IPS DF 19.7 (cell line): Measurements from ENCODE around the gene CACNA1C.
"Not testable (repeated sequence)": the region's sequence is repeated elsewhere in the genome, so short reads cannot be mapped to it uniquely, and the experiment has no call there.

Experiments used
- DNase-seq: peaks from one replicate; pipeline ENCODE4 v3.0.0-alpha.2; 2013; ENCODE audit warnings: low read depth, low spot score

Gene CACNA1C

DNA sequence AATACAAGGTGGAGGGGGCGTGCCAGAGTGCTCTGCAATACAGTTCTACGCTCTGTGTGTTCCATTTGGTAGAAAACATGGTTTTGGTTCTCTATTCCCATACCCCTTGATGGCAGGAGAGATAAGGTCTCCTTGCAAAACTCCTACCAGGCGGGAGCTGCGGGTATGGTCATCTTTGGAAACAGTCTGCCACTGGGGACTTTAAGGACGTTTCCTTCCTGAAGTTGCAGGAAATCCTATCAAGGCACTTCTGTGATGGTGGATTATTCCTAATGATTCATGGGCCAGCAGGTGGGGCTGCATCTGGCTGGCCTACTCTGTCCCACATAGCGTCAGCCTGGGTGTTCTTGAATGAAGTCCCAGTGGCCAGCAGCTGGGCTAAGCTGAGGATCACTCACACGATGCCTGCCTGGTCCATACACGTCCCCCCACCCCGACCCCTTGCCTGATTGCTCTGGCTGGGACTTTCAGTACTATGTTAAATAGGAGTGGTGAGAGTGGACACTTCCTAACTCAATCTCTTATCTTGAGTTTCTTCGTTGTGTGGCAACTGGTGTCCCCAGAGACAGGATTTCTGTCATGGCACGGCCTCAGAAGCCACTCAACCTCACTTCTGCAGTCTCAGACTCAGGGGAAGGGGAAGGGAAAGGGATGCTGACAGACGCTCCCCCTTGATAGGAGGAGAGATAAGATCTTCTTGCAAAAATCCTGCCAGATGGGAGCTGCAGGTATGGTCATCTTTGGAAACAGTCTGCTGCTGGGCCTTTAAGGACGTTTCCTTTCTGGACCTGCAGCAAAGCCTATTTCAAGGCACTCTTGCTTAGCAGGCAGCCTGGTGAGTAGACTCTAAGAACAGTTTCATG lies 680.9 kb downstream of the CACNA1C start:
- DNase-seq: no peak

DNA sequence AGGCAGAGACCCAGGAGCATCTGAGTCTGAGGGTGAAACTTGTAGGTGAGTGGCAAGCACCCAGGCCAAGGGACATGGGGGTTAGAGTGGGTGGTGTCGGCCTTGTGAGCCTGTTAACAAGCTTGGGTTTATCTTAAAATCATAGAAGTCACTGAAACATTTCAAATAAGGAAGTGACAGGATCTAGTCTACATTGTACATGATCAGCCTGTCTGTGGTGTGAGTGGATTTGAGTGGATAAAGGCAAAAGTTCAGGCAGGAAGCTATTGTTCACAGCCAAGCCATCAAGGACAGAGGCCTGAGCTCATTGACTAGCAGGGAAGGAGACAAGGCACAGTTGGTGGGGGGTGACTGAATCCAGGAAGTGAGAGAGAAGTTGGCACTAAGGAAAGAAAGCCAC lies 682.6 kb downstream of the CACNA1C start:
- DNase-seq: no peak

DNA sequence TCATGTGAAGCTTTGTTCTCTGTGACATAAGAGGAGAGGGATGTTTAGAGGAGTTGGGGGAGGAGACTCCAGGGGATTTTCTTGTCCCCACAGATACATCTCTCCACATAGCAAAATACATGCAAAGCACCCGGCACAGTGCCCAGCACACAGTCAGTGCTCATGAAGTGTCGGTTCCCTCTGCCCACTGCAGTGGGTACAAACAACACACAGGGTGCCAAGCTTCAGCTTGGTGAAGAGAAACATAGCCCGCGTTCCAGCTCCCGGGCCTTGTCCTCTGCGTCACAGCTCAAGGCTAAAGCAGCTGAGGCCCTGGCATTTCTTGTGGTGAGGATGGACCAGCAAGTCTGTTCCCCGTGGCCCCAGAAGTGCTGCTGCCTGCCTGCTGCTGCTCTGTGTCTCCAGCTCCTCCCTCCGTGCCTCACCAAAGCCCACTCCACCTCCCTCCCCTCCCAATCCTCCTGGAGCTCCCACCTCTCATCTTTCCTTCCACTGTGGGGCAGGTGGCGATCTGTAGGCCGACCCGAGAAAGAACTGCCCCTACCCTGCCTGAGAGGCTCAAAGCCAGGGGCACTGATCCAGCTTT lies 685.0 kb downstream of the CACNA1C start:
- no peak for DNase-seq

DNA sequence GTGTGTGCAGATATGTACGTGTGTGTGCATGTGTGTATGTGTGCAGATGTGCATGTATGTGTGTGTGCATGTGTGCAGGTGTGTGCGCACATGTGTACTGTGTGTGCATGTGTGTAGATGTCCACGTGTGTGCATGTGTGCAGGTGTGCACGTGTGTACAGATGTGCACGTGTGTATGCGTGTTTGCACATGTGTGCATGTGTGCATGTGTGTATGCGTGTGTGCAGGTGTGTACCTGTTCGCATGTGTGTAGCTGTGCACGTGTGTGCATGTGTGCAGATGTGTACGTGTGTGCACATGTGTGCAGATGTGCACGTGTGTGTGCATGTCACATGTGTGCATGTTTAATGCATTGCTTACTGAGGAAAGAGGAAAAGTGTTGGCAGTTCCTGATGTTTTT lies 686.3 kb downstream of the CACNA1C start:
- no peak for DNase-seq

DNA sequence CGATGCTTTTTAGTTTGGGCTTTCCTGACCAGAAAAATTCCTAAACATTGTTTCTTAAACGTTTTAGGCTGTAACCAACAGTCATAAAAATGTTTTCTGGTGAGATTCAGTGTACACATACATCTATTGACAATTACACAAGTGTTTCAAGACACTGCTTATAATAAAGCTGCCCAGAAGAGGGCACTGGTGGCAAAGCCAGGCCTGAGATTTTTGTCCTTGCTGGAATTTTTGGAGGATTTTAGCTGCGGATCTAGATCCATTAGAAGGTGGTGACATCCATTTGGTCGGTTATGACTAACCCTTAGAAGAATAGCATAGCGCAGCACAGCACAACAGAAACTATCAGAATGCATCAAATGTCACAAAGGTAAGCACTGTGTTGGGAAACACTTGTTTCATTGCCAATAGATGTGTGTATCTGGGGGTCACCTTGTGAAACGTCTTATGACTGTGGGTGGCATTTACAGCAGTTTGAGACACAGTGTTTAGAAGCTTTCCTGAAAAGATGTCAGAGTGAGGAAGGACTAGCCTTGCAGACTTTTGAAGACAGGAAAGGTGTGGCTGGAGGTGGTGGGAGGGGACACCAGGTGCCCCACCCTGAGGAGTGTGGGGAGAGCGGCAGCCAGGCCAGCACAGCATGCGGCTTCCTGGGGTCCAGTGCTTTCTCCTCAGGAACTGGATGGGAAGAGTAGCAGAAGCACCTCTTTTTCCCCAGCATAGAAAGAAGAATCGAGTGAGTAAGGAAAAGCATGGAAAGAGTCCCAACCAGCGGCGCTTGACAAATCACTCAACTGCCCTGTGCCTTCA lies 687.2 kb downstream of the CACNA1C start:
- no peak for DNase-seq

DNA sequence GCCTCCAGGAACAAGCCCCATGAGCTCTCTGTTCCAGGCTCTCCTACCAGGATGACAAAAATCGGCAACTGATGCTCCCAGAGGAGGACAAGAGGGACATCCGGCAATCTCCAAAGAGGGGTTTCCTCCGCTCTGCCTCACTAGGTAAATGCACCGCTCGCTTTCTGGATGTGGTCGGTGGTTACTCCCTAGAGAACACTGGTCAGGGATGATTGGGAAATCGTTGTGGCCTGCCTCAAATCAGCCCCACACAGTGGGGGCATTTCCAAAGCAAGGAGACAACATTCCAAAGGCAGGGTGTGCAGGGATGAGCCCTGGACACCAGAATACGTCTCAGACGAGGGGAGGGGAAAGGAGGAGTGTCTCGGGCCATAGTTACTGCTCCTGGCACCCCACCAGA lies 689.2 kb downstream of the CACNA1C start:
- DNase-seq: not testable (repeated sequence)

DNA sequence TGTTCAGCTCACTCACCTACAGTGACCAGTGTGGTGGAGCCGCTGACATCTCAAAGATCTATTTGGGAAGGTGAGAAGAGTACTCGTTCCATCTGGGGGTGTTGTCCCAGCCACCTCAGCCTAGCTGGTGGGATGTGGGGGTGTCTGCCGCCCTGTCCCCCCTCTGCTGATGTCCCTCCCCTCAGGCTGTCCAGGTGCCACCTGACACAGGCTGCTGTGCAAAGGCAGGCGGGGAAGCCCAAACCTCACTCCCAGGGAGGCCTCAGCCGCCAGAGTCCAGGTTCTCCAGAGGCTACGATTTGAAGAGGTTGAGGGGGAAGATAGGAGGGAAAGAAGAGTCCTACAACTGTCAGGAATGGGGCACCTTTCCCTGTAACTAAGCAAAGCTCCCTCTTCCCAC lies 690.7 kb downstream of the CACNA1C start:
- DNase-seq: no peak

DNA sequence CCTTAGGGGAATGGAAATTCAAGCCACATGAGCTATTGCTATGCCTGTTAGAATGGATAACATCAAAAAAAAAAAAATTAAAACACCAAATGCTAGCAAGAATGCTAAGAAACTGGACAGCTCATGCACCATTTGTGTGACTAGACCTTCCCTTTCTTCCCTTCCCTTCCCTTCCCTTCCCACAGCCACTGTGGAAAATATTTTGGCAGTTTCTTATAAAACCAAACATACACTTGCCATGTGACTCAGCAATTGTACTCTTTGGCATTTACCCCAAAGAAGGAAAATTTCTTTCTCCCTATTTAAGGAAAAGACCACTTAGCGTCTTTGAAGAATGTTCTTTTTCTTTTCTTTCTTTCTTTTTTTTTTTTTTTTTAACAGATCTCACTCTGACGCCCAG lies 692.9 kb downstream of the CACNA1C start:
- no peak for DNase-seq
